ENCODE data around the gene C1S.

GRCh38 chr12:7081037-7081436, 20.5 kb downstream of the C1S start:
- TF ChIP-seq POLR2AphosphoS5 (IDR thresholded peaks at IDR 0.05), result no peak
- TF ChIP-seq CTCF (IDR thresholded peaks at IDR 0.05), result no peak
- no peak for TF ChIP-seq EP300 (IDR thresholded peaks at IDR 0.05; ENCODE audit: low read depth)
